NCI-H2171 (cell line): ENCODE measurements around the gene RRAGC.
"Not testable (repeated sequence)": the region's sequence is repeated elsewhere in the genome, so short reads cannot be mapped to it uniquely, and the experiment has no call there.

Source experiments
- DNase-seq: peaks from one replicate; lab custom pipeline; 2025; lab: John Stamatoyannopoulos, UW

The RRAGC gene

DNA sequence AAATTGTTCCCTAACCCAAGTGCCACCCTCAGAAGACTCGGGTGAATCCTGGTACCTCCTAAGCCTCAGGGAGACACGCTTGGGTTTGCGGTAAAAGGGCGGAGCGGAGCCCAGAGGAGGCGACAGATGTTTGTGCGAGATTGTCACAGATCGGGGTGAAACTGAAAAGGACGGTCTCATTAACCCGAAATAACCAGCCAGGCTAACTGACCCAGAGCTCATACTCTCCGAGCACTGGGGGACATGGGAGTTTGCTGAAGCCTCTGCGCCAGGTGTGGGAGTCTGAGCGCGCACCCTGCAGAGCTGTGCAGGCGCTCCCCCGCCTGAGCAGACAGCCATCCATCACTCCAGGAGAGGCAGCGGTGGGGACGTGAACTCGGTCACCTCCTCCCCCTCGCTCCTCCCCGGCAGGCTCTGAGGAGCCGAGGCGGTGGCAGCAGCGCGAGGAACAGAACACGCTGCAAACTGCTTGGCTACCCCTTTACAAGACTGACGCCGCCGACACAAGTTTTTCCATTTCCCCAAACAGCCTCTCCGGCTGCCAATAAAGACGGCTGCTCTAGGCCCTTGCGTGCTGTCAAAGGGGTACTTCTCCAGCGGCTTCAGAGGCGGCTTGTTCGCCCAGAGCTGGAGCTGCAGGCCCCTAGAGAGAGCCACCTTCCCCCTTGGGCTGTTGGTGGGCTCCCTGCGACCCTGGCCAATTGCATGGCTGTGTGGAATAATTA, 43.5 kb downstream of the RRAGC start:
- DNase-seq: peak; percentile 39

DNA sequence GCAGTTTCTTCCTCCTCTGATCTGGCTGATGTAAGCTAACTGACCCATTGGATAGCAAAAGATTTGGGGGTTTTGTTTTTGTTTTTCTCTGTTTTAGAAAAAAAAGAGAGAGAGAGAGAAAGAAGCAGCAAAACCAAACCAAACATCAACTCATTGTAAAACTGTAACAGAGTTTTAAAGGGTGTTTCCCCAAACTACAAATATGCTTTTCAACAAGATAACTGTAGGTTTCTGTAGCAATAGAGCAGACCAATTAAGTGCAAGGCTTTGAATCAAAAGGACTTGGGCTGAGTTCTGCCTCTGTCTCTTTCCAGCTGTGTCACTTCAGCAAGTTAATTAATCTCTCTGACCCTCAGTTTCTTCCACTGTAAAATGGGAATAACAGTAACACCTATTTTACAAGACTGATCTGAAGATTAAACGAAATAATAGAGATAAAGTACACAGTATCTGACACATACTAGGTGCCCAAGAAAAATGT, 44.5 kb downstream of the RRAGC start:
- no peak for DNase-seq

- peak; percentile 27 for DNase-seq
Measured at GRCh38 chr1:38814444-38814983, 45.1 kb downstream of the RRAGC start.

- no peak for DNase-seq
Measured at GRCh38 chr1:38812981-38813380, 46.6 kb downstream of the RRAGC start.

DNA sequence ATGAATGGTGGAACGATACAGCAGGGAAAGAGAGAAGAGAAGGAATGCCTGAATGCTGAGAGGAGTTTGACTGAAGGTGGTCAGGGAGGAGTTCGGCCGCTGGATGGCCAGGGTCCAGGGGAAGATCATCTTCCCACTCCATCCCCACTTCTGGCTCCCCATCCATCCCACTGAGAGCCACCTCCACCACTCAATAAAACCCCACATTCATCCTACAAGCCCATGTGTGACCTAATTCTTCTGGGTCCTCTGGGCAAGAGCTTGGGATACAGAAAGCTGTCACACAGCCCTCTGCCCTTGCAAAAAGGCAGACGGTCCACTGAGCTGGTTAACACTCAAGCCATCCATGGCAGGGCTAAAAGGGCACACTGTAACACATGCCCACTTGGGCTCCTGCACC, 48.1 kb downstream of the RRAGC start:
- DNase-seq: not testable (repeated sequence)

DNA sequence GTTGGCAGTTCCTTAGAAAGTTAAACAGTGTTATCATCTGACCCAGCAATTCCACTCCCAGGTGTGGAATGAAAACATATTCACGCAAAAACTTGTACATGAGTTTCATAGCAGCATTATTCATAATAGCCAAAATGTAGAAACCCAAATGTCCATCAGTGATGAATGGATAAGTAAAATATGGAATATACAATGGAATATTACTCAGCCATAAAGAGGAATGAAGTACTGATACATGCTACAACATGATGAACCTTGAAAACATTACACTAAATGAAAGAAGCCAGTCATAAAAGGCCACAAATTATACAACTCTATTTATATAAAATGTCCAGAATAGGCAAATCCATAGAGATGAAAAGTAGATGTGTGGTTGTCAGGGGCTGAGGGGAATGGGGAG, 53.5 kb downstream of the RRAGC start:
- DNase-seq: no peak

GRCh38 chr1:38805036-38805435, 54.5 kb downstream of the RRAGC start:
- DNase-seq: no peak

DNA sequence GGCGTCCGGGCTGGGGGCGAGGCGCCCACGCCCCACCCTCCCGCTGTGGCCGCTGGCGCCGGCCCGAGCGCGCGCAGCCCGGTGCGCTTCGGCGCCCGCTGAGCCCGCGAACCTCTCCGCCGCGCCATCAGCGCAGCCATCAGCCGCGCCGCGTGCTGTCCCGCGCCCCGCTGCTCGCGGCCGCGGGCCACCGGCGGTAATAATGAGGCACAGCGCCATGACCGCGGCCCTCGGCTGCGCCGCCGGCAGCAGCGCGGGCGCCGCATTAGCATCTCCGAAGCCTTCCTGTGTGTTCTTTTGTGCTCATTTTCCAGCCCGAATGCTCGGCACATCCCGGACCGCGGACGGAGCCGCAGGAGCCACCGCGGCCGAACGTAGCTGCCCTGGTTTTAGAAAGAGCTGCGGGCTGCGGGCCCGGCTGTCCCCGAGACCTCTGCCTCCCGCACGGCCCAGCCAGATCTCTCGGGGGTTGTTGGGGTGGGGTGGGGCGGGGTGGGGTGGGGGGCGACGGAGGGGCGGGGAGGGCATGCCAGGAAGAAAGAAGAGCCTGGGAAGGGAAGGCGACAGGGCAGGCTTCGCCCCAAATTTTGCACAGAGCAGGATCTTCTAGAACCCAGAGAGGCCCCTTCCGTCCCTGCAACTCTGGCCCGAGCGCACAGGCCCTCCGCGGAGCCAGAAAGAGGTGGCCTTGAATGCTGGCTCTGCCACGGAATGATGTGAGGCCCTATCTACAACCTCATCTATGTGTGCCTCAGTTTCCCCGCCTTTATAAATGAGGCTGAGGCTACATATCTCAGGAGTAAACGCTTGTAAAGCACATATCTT, 55.3 kb downstream of the RRAGC start:
- peak; percentile 51 for DNase-seq

- no peak for DNase-seq
Measured at GRCh38 chr1:38803647-38804046, 55.9 kb downstream of the RRAGC start.

DNA sequence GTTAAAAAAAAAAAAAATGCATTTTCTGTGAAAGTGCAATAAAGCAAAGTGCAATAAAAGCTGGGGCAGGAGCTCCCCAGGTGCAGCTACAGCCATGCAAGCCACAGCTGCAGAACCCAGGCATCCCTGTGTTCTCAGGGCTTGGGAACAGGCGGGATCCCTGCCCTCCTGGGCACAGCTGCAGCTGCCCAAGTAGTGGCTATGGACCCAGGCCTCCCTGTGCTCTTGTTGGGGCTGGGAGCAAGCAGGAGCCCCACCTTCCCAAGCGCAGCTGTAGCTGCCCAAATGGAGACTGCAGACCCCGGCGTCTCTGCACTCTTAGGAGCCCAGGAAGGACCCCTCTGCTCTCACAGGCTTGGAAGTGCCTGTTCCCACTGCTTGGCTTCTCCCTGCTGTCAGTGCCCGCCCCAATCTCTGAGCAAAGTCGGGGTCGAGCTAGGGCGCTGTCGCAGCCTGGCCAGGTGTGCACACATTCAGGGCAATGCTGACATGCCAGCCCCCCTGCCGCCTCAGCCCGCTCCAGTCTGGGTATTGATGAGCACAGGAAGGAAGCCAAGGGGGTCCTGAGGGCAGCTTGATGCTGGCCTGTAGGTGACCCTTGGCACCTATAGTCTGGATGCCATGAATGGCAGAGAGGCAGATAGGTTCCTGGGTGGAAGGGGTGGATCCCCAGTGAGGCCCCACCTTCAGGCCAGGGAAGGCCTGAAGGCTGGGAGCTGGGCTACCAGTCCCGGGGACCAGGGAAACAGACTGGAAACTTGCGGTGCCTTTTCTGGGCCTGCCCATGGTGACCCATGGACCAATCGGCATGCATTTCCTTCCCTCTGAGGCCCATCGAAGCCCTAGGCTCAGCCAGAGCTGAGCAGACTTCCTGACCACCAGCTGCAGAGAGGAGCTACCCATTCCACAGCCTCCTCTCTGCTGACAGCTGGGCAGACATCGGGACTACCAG, 58.6 kb downstream of the RRAGC start:
- DNase-seq: no peak

- no peak for DNase-seq
Measured at GRCh38 chr1:38793299-38793698, 66.3 kb downstream of the RRAGC start.

GRCh38 chr1:38791892-38792291, 67.7 kb downstream of the RRAGC start:
- no peak for DNase-seq

DNA sequence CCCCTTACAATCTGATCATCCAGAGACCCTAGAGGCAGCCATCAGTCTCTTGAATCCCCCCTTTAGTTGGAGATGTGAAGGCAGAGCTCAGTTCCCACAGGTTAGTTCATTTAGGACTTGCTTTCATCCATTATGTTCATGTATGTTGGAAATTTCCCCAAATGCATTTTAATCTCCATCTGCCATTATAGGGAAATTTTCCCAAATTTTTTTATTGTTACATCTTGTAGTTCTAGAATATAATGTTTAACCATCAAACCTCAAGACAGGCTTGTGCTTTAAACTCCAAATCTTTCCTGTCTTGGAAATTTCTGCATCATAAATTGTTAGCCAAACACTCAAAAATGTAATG, 68.4 kb downstream of the RRAGC start:
- no peak for DNase-seq

DNA sequence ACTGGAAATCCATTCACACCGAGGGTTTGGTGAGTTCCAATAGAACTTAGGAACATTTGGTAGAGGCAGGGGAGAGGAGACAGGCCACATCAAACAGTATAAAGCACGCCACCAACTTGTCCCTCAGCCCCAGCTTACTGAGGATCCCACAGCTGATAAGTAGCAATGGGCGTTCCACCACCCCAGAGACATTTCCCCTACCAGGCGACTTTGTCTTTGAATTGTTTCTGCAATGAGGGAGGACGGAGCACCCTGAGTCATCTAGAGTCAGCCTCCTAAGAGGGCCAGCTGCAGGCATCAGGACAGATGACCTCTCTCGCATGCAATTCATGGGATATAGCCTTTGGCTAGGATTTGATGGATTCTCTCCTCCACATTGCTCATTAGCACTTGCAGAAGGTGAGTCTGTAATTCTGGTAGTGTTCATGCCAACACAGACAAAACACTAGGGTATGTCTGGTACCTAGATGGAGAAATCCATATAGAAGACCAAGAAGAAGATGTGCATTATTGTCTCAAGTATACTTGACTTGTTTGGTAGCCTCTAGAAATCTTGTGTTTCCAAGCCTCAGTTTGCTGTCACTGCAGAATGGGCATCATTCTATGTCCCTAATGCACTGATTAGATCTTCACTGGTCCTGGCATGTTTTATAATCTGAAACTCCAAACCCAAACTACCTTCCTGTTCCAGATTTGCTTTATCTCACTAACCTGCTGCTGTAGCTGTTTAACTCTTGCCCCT, 69.0 kb downstream of the RRAGC start:
- no peak for DNase-seq

GRCh38 chr1:38789498-38790169, 69.9 kb downstream of the RRAGC start:
- DNase-seq: peak; percentile 51

- no peak for DNase-seq
Measured at GRCh38 chr1:38788341-38789336, 70.9 kb downstream of the RRAGC start.
